GM12872 (cell line): Measurements from ENCODE around the gene ARHGAP19.

Experiments
- TF ChIP-seq, protein P1 (sequence below): IDR thresholded peaks from 3 replicates; pipeline ENCODE4 v1.5.1; 2011; ENCODE audit warnings: low read depth, mild to moderate bottlenecking, low read length, moderate library complexity; ENCODE audit not compliant: insufficient read depth

The ARHGAP19 gene

DNA sequence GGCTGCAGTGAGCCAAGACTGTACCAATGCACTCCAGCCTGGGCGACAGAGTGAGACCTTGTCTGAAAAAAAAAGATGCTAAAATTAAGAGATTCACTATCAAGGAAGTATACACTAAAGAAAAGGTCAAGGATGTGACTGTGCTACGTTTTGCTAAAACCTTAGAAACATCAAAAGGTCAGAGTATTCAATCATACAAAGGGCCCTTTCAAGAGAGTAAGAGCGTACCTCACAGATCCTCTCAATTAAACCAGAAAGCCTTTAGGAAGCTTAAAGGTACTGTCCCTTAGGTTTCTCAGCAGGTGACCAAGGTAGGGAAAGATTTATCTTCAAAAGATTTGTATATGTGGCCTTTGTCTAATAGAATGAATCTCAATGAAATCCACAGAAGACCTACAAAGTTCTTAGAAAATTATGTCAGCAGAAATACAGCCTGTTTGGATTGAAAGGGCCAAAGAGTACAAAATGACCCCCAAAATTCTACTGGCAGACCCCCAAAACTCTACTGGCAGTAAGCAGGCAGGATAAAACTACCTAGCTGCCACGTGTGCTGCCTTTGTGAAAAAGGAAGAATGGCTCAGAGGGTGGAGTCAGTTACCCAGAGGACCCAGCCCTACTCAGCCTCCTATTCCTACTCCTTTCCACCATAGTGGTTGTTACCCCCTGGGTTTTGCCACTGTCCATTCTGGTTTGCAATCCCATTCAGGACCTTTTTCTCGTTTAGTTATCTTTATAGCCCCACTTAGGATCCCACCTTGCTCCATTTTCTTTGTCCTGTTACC lies 36.7 kb downstream of the ARHGAP19 start:
- TF ChIP-seq, protein P1, sequence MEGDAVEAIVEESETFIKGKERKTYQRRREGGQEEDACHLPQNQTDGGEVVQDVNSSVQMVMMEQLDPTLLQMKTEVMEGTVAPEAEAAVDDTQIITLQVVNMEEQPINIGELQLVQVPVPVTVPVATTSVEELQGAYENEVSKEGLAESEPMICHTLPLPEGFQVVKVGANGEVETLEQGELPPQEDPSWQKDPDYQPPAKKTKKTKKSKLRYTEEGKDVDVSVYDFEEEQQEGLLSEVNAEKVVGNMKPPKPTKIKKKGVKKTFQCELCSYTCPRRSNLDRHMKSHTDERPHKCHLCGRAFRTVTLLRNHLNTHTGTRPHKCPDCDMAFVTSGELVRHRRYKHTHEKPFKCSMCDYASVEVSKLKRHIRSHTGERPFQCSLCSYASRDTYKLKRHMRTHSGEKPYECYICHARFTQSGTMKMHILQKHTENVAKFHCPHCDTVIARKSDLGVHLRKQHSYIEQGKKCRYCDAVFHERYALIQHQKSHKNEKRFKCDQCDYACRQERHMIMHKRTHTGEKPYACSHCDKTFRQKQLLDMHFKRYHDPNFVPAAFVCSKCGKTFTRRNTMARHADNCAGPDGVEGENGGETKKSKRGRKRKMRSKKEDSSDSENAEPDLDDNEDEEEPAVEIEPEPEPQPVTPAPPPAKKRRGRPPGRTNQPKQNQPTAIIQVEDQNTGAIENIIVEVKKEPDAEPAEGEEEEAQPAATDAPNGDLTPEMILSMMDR, result no peak

GRCh38 chr10:97254694-97255093 lies 37.7 kb downstream of the ARHGAP19 start:
- TF ChIP-seq, protein P1, result no peak

- TF ChIP-seq, protein P1, result no peak
These were observed 41.5 kb downstream of the ARHGAP19 start for GRCh38 chr10:97250952-97251351.

- TF ChIP-seq, protein P1, result no peak
These were observed 48.6 kb downstream of the ARHGAP19 start for GRCh38 chr10:97243836-97244235.

- TF ChIP-seq, protein P1, result no peak
These were observed 53.6 kb downstream of the ARHGAP19 start for GRCh38 chr10:97238855-97239254.

GRCh38 chr10:97235353-97235752 lies 57.1 kb downstream of the ARHGAP19 start:
- TF ChIP-seq, protein P1, result no peak

- TF ChIP-seq, protein P1, result peak; percentile 43; the same call in 1 of the 3 replicates
These were observed 58.0 kb downstream of the ARHGAP19 start for GRCh38 chr10:97234400-97234799.
